GM19240 (cell line): Measurements from ENCODE around the gene CAPZA3.
"Not testable (repeated sequence)": the region's sequence is repeated elsewhere in the genome, so short reads cannot be mapped to it uniquely, and the experiment has no call there.

Experiments used
- DNase-seq: peaks from one replicate; pipeline ENCODE4 v3.0.0; 2011; ENCODE audit warnings: low spot score; ENCODE audit not compliant: insufficient read length

The CAPZA3 gene

DNA sequence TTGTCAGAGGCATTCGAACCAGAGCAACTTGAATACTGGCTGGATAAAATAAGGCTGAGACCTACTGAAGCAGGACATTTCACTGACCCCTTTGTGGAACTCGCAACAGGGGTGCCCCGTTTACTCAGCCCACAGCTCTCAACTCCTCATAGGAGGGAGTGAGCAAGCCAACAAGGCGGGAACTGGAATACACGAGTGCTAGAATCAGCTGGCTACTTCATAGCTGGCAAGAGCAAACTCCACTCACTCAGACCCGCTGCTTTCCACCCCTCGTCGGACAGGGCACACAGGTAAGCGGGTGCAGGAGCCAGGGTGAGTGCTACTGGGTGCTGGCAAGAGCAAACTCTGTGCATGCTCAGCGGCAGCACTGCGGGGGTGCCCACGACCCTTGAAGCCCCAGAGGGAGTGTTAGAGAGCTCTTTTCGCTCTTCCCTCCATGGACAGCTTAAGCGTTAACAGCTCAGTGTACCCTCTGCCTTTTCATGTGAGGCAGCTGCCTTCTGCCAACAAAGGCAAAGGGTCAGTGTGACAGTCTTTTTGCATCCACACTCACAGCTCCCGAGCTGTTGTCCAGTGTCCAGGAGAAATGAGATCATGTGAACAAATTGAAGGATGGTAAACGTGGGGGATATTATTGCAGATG is 15.7 kb downstream of the CAPZA3 start:
- DNase-seq: no peak

DNA sequence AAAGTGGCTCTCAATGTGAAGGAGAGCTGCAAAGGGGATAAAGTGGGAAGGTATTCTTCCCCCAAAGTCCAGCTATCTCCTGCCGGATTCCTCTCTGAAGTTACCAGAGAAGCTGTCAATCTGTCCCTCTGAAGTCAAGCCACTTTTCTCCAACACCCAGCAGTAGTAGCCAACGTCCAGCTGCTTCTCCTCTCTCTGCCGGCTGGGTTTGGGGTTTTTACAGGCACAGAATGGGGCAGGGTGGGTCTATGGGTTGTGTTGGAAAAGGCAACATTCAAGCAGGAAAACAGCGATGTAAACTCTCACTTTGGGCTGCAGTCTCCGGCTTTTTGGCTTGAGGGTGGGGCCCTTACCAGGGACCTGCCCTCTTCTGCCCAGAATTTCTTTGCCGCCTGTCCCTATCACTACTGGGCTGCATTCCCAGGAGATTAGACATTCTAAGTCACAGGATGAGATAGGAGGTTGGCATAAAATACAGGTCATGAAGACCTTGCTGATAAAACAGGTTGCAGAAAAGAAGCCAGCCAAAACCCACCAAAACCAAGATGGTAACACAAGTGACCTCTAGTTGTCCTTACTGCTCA is 16.3 kb downstream of the CAPZA3 start:
- no peak for DNase-seq

DNA sequence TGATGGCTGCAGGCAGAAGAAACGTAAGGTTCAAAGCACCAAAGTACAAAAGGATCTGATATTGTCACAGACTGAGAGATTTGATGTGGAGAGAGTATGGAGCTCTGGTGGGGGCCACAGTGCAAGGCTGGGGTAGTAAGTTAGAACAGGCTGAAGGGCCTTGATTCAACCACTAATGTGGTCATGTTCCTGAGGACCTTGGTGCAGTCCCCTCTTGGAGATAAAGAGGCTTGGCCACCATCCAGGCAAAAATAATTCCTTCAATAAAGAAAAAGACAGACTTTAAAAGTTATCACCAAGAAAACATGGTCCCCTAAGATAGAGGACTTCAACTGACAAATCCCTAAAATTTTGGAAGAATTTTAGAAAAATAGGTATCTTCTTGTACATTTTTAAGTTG is 17.4 kb downstream of the CAPZA3 start:
- no peak for DNase-seq

DNA sequence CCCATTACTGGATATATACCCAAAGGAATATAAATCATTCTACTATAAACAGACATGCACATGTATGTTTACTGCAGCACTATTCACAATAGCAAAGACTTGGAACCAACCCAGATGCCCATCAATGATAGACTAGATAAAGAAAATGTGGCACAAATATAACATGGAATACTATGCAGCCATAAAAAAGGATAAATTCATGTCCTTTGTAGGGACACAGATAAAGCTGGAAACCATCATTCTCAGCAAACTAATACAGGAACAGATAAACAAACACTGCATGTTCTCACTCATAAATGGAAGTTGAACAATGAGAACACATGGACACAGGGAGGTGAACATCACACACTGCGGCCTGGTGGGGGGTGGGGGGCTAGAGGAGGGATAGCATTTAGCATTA is 28.6 kb downstream of the CAPZA3 start:
- not testable (repeated sequence) for DNase-seq

DNA sequence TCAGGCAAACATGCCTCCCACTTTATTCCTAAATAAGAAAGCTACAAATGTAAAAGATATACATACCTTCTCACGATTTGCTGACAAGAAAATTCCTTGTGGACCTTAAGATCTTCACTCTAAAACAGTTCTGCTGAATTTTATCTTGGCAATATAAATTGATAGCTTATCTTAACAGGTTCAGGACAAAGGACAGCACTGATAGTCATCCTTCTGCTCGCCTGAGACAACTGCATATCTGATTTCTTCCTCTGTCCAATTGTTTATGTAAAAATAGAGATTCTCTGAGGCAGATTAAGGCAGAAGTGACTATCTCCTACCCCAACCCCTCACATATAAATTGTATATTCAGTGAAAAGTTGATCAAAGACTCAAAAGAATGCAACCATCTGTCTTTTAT is 44.9 kb downstream of the CAPZA3 start:
- DNase-seq: no peak

DNA sequence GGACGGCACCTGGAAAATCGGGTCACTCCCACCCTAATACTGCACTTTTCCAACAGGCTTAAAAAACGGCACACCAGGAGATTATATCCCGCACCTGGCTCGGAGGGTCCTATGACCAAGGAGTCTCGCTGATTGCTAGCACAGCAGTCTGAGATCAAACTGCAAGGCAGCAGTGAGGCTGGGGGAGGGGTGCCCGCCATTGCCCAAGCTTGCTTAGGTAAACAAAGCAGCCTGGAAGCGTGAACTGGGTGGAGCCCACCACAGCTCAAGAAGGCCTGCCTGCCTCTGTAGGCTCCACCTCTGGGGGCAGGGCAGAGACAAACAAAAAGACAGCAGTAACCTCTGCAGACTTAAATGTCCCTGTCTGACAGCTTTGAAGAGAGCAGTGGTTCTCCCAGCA is 47.5 kb downstream of the CAPZA3 start:
- not testable (repeated sequence) for DNase-seq
